GM23338 (cell line): Measurements from ENCODE around the gene GPR141. TPM values are rescaled to one million over a fixed set of nuclear protein-coding genes. Genes with fewer than 3 reads are reported as not detected.

Experiments used
- ATAC-seq: fragments of 200-7000 bp; cut with Tn5 transposase; 3 replicates; pipeline ENCODE4 v1.9.1; 2020
- DNase-seq: peaks from one replicate; pipeline ENCODE4 v3.0.0-alpha.2; 2015; ENCODE audit warnings: low spot score
- H2AFZ ChIP-seq: fragments of 200-600 bp; sonication (generic); 2 replicates; pipeline ENCODE4 v1.8.0; 2016; ENCODE audit warnings: antibody characterized with exemption, mild to moderate bottlenecking, moderate library complexity
- H3F3A ChIP-seq: fragments of 200-600 bp; sonication (generic); replicated peaks from 2 replicates; pipeline ENCODE4 v1.8.0; 2017; ENCODE audit warnings: antibody characterized with exemption, mixed run types, low read depth
- H3K27ac ChIP-seq: fragments of 200-600 bp; sonication (generic); 2 replicates; pipeline ENCODE4 v1.6.1; 2016; ENCODE audit warnings: low read depth
- H3K27me3 ChIP-seq: fragments of 200-600 bp; sonication (generic); 2 replicates; pipeline ENCODE4 v1.8.0; 2016; ENCODE audit warnings: mild to moderate bottlenecking, mixed run types, moderate library complexity; ENCODE audit not compliant: insufficient read depth
- H3K36me3 ChIP-seq: fragments of 200-600 bp; sonication (generic); 2 replicates; pipeline ENCODE4 v1.8.0; 2016; ENCODE audit warnings: mild to moderate bottlenecking; ENCODE audit not compliant: insufficient read depth
- H3K4me1 ChIP-seq: fragments of 200-600 bp; sonication (generic); 2 replicates; pipeline ENCODE4 v1.8.0; 2016; ENCODE audit warnings: mild to moderate bottlenecking, moderate library complexity; ENCODE audit not compliant: insufficient read depth
- H3K4me2 ChIP-seq: fragments of 200-600 bp; sonication (generic); 2 replicates; pipeline ENCODE4 v1.7.1; 2017; ENCODE audit warnings: mixed run types
- H3K4me3 ChIP-seq: fragments of 200-600 bp; sonication (generic); 2 replicates; pipeline ENCODE4 v1.6.1; 2016; ENCODE audit warnings: mixed run types
- H3K79me2 ChIP-seq: fragments of 200-600 bp; sonication (generic); replicated peaks from 2 replicates; pipeline ENCODE4 v1.8.0; 2017; ENCODE audit warnings: mild to moderate bottlenecking; ENCODE audit not compliant: insufficient read depth
- H3K9me2 ChIP-seq: fragments of 200-600 bp; sonication (generic); 2 replicates; pipeline ENCODE4 v1.8.0; 2017; ENCODE audit not compliant: insufficient read depth
- H4K20me1 ChIP-seq: fragments of 200-600 bp; sonication (generic); replicated peaks from 2 replicates; pipeline ENCODE4 v1.8.0; 2017; ENCODE audit warnings: mild to moderate bottlenecking; ENCODE audit not compliant: insufficient read depth
- H3K27ac Mint-ChIP-seq: 2 replicates; pipeline ENCODE4 v1.8.0; 2020; ENCODE audit warnings: inconsistent platforms, mild to moderate bottlenecking, moderate library complexity, mixed read lengths
- H3K27me3 Mint-ChIP-seq: 3 replicates; pipeline ENCODE4 v1.8.0; 2022; ENCODE audit warnings: low read depth, mild to moderate bottlenecking, moderate library complexity, mixed read lengths, inconsistent platforms; ENCODE audit not compliant: insufficient read depth, poor library complexity
- H3K36me3 Mint-ChIP-seq: 3 replicates; pipeline ENCODE4 v1.8.0; 2021; ENCODE audit warnings: low read depth, mild to moderate bottlenecking, inconsistent platforms, moderate library complexity, mixed read lengths
- H3K4me1 Mint-ChIP-seq: 3 replicates; pipeline ENCODE4 v1.8.0; 2020; ENCODE audit warnings: mild to moderate bottlenecking, inconsistent platforms, mixed read lengths
- H3K4me3 Mint-ChIP-seq: 3 replicates; pipeline ENCODE4 v1.8.0; 2021; ENCODE audit warnings: moderate library complexity, mild to moderate bottlenecking, inconsistent platforms, mixed read lengths
- H3K9me3 Mint-ChIP-seq: 3 replicates; pipeline ENCODE4 v1.8.0; 2020; ENCODE audit warnings: moderate library complexity, mild to moderate bottlenecking, inconsistent platforms, mixed read lengths
- CREB1 ChIP-seq: fragments of 250-450 bp; sonication (Bioruptor Pico); IDR thresholded peaks from 2 replicates; pipeline ENCODE4 v1.5.0; 2020; ENCODE audit warnings: low read depth, mild to moderate bottlenecking, moderate library complexity
- CTCF ChIP-seq, 2 experiments: fragments of 200-600 bp in 1 of 2; sonication (generic) in 1 of 2; conservative IDR thresholded peaks; 2 replicates each; pipeline versions ENCODE4 v1.5.1 to v1.6.1; 2016 to 2017; ENCODE audit warnings: antibody characterized with exemption in 2 of 2, low read depth in 2 of 2, mild to moderate bottlenecking in 2 of 2, moderate library complexity in 1 of 2
- JUNB ChIP-seq: IDR thresholded peaks from one replicate; pipeline ENCODE4 v1.6.1; 2016; ENCODE audit warnings: antibody characterized with exemption; ENCODE audit not compliant: unreplicated experiment
- NANOG ChIP-seq: IDR thresholded peaks from 2 replicates; pipeline ENCODE4 v1.6.1; 2016; ENCODE audit warnings: antibody characterized with exemption, borderline replicate concordance
- POLR2AphosphoS5 ChIP-seq: IDR thresholded peaks from 2 replicates; pipeline ENCODE4 v1.6.1; 2016; ENCODE audit warnings: antibody characterized with exemption, low read depth
- REST ChIP-seq: IDR thresholded peaks from one replicate; pipeline ENCODE4 v1.6.1; 2018; ENCODE audit warnings: antibody characterized with exemption; ENCODE audit not compliant: unreplicated experiment
- ZNF331 ChIP-seq: fragments of 250-450 bp; sonication (Bioruptor Pico); IDR thresholded peaks from 2 replicates; pipeline ENCODE4 v1.5.0; 2020; ENCODE audit warnings: low read depth, mild to moderate bottlenecking, moderate library complexity
- ZNF462 ChIP-seq: fragments of 250-450 bp; sonication (Bioruptor Pico); IDR thresholded peaks from 2 replicates; pipeline ENCODE4 v1.5.0; 2020; ENCODE audit warnings: mild to moderate bottlenecking, moderate library complexity
- polyA plus RNA-seq: library from polyadenylated mRNA; unstranded; fragments of >200 nt; fragmentation: Nextera tagmentation; extraction: Ambion mirVana; gene quantifications from 2 replicates; pipeline ENCODE4 v1.2.1, GENCODE V29; 2016
- total RNA-seq: library from RNA; depleted of rRNA; stranded (reverse); fragments of >200 nt; shearing (Covaris generic); gene quantifications from 2 replicates; pipeline ENCODE4 v1.2.3, GENCODE V29; 2014

The GPR141 gene
- total and polyA plus RNA-seq, 2 experiments from 2014 or later, result 0.80 TPM; not detected in 1

GRCh38 chr7:37705976-37706375, 22.4 kb downstream of the GPR141 start:
- H3K27me3 ChIP-seq, result no peaks in the 10 kb centered on the region
- H3K4me2 ChIP-seq, result no peak overlapping the region; the same call in 1 of the 2 replicates
- Mint-ChIP-seq H3K4me3 (no peak overlapping the region), H3K27ac (no peak overlapping the region; the same call in 1 of the 2 replicates), H3K36me3 (no peaks in the 10 kb centered on the region), H3K9me3 (no peaks in the 10 kb centered on the region), H3K4me1 (peaks cover 48% of the 10 kb centered on the region), H3K27me3 (peaks cover 4% of the 10 kb centered on the region)
- H3K27ac ChIP-seq, result no peak overlapping the region
- peak; percentile 26 for DNase-seq
- no peaks in the 10 kb centered on the region for H3K9me2 ChIP-seq
- H3F3A ChIP-seq, result no peaks in the 10 kb centered on the region
- H3K4me1 ChIP-seq, result peaks cover 64% of the 10 kb centered on the region
- H3K4me3 ChIP-seq, result no peak overlapping the region
- TF ChIP-seq NANOG (no peak), POLR2AphosphoS5 (no peak), REST (no peak)
- H3K36me3 ChIP-seq, result no peaks in the 10 kb centered on the region
- H4K20me1 ChIP-seq, result no peaks in the 10 kb centered on the region
- peak; percentile 26; the same call in 1 of the 3 replicates for ATAC-seq
- H3K79me2 ChIP-seq, result no peaks in the 10 kb centered on the region
- H2AFZ ChIP-seq, result no peak overlapping the region

- Mint-ChIP-seq H3K27ac (peak overlapping the region; percentile 68), H3K36me3 (no peaks in the 10 kb centered on the region), H3K4me1 (peaks cover 46% of the 10 kb centered on the region), H3K9me3 (no peaks in the 10 kb centered on the region), H3K27me3 (peaks cover 4% of the 10 kb centered on the region), H3K4me3 (no peak overlapping the region)
- Histone ChIP-seq H3K4me1 (peaks cover 63% of the 10 kb centered on the region), H4K20me1 (no peaks in the 10 kb centered on the region), H3F3A (no peaks in the 10 kb centered on the region), H3K4me2 (0 out of 2 replicates have a peak overlapping the region, but pooled peaks have one; percentile 19), H3K9me2 (no peaks in the 10 kb centered on the region), H3K79me2 (no peaks in the 10 kb centered on the region), H3K27ac (no peak overlapping the region), H3K27me3 (no peaks in the 10 kb centered on the region), H3K4me3 (no peak overlapping the region), H2AFZ (no peak overlapping the region), H3K36me3 (no peaks in the 10 kb centered on the region)
- no peak; the same call in 2 of the 3 replicates for ATAC-seq
- no peak for DNase-seq
- TF ChIP-seq CREB1 (CRISPR knock-in tag) (no peak), JUNB (no peak), ZNF462 (CRISPR knock-in tag) (no peak), ZNF331 (no peak), CTCF (conservative IDR thresholded peaks at IDR 0.05; ENCODE audit: low read depth in 2 of 2) (no peak)
Measured at GRCh38 chr7:37706804-37707203, 23.2 kb downstream of the GPR141 start.
